Osteoblast (primary cell): ENCODE data around the gene HHAT. TPM values are rescaled to one million over a fixed set of nuclear protein-coding genes. Genes with fewer than 3 reads are reported as not detected.
A peak's percentile ranks its signal among the peaks of the same experiment; 100 is the strongest.

Source experiments
- DNase-seq: peaks from one replicate; pipeline ENCODE4 v3.0.0; 2011; ENCODE audit warnings: low spot score, mixed read lengths; ENCODE audit not compliant: insufficient read length; ENCODE audit errors: missing footprints
- H2AFZ ChIP-seq: 2 replicates; pipeline ENCODE4 v1.6.0; 2011; ENCODE audit warnings: mild to moderate bottlenecking, low read length
- H3K27ac ChIP-seq: 2 replicates; pipeline ENCODE4 v1.5.1; 2011; ENCODE audit warnings: mild to moderate bottlenecking, low read depth, low read length, moderate library complexity
- H3K27me3 ChIP-seq: 2 replicates; pipeline ENCODE4 v1.6.0; 2012; ENCODE audit warnings: mild to moderate bottlenecking, control low read depth, inconsistent platforms, low read length, moderate library complexity; ENCODE audit not compliant: insufficient read depth
- H3K36me3 ChIP-seq: 2 replicates; pipeline ENCODE4 v1.5.1; 2011; ENCODE audit warnings: mild to moderate bottlenecking, low read length, control low read depth, moderate library complexity; ENCODE audit not compliant: insufficient read depth
- H3K4me1 ChIP-seq: 2 replicates; pipeline ENCODE4 v1.5.1; 2011; ENCODE audit warnings: mild to moderate bottlenecking, low read length, control low read depth, moderate library complexity; ENCODE audit not compliant: insufficient read depth
- H3K4me2 ChIP-seq: 2 replicates; pipeline ENCODE4 v1.6.0; 2011; ENCODE audit warnings: mild to moderate bottlenecking, low read length; ENCODE audit not compliant: insufficient read depth
- H3K4me3 ChIP-seq: fragments of 200-600 bp; sonication (generic); 3 replicates; pipeline ENCODE4 v1.5.1; 2012; ENCODE audit warnings: mild to moderate bottlenecking, low read length, inconsistent platforms; ENCODE audit not compliant: insufficient read depth
- H3K79me2 ChIP-seq: 2 replicates; pipeline ENCODE4 v1.6.0; 2012; ENCODE audit warnings: mild to moderate bottlenecking, low read length, control low read depth, inconsistent platforms; ENCODE audit not compliant: insufficient read depth
- H3K9me3 ChIP-seq: 2 replicates; pipeline ENCODE4 v1.5.1; 2011; ENCODE audit warnings: low read depth, low read length, control low read depth
- H4K20me1 ChIP-seq: 2 replicates; pipeline ENCODE4 v1.6.0; 2012; ENCODE audit warnings: mild to moderate bottlenecking, low read length, control low read depth; ENCODE audit not compliant: insufficient read depth
- total RNA-seq: library from RNA; depleted of rRNA; stranded (reverse); fragments of >200 nt; gene quantifications from 2 replicates; pipeline ENCODE4 v1.2.3, GENCODE V29; 2012
- TF ChIP-seq, protein P1 (sequence below): IDR thresholded peaks from 2 replicates; pipeline ENCODE4 v1.5.1; 2011; ENCODE audit warnings: mild to moderate bottlenecking, low read depth, low read length, moderate library complexity; ENCODE audit errors: extremely low read depth

The HHAT gene
- total RNA-seq, 1 donor = 5.1 TPM

- Histone ChIP-seq H3K27me3 (no peaks in the 10 kb centered on the region), H3K4me1 (peaks cover 19% of the 10 kb centered on the region), H2AFZ (no peak overlapping the region), H3K4me2 (no peak overlapping the region), H3K9me3 (no peaks in the 10 kb centered on the region), H3K79me2 (no peaks in the 10 kb centered on the region), H3K36me3 (no peaks in the 10 kb centered on the region), H3K4me3 (no peak overlapping the region), H3K27ac (no peak overlapping the region), H4K20me1 (no peaks in the 10 kb centered on the region)
- TF ChIP-seq, protein P1, sequence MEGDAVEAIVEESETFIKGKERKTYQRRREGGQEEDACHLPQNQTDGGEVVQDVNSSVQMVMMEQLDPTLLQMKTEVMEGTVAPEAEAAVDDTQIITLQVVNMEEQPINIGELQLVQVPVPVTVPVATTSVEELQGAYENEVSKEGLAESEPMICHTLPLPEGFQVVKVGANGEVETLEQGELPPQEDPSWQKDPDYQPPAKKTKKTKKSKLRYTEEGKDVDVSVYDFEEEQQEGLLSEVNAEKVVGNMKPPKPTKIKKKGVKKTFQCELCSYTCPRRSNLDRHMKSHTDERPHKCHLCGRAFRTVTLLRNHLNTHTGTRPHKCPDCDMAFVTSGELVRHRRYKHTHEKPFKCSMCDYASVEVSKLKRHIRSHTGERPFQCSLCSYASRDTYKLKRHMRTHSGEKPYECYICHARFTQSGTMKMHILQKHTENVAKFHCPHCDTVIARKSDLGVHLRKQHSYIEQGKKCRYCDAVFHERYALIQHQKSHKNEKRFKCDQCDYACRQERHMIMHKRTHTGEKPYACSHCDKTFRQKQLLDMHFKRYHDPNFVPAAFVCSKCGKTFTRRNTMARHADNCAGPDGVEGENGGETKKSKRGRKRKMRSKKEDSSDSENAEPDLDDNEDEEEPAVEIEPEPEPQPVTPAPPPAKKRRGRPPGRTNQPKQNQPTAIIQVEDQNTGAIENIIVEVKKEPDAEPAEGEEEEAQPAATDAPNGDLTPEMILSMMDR = no peak
- peak; percentile 86 for DNase-seq
Observed at GRCh38 chr1:210362526-210362925, 33.8 kb downstream of the HHAT start.

DNA sequence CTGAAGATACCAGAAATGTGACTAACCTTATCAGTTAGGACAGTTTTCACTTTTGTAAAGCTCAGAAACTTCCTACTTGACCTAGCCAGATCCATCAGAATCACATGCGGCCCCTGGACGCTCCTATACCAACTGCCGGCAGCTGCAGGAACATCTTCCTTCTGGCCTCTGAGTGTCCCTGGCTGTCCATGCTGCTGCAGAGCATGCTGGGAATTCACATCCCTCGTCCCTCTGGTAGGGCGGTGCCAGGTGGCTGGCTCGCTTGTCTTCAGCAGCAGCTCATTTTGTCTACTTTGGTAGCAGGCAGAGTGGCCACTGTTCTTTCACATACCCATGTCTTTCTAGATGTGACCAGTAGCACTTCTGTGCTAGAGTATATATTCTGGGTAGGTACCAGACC, 34.4 kb downstream of the HHAT start:
- Histone ChIP-seq H3K27me3 (no peaks in the 10 kb centered on the region), H3K79me2 (no peaks in the 10 kb centered on the region), H3K9me3 (no peaks in the 10 kb centered on the region), H3K36me3 (no peaks in the 10 kb centered on the region), H2AFZ (no peak overlapping the region), H3K4me1 (peaks cover 19% of the 10 kb centered on the region), H3K27ac (no peak overlapping the region), H4K20me1 (no peaks in the 10 kb centered on the region), H3K4me3 (no peak overlapping the region), H3K4me2 (no peak overlapping the region)
- no peak for DNase-seq
- TF ChIP-seq, protein P1 = no peak

DNA sequence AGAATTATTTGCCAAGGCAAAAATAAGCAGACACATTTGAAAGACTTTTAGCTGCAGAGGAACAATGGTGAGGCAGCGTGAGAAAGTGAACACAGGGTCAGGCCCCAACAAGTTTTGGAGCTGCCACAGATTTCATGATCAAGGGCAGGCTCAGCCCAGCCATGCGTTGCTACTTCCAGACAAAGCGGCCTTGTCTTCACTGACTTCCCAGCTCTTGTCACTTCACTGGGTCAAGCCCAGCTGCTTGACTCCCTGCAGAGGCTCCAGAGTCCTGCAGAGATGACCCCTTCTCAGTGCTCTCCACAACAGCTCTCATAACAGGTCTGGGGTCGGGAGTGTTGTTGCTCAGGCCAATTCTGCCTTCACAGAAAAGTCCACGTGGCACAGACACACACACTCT, 35.8 kb downstream of the HHAT start:
- H3K27me3 ChIP-seq = no peaks in the 10 kb centered on the region
- TF ChIP-seq, protein P1 = no peak
- no peaks in the 10 kb centered on the region for H3K9me3 ChIP-seq
- H4K20me1 ChIP-seq = no peaks in the 10 kb centered on the region
- no peaks in the 10 kb centered on the region for H3K36me3 ChIP-seq
- peaks cover 19% of the 10 kb centered on the region for H3K4me1 ChIP-seq
- DNase-seq = no peak
- H3K79me2 ChIP-seq = no peaks in the 10 kb centered on the region
- no peak overlapping the region for H3K4me3 ChIP-seq
- no peak overlapping the region for H3K4me2 ChIP-seq
- H2AFZ ChIP-seq = no peak overlapping the region
- no peak overlapping the region for H3K27ac ChIP-seq

- no peak overlapping the region for H3K4me3 ChIP-seq
- H3K4me1 ChIP-seq = peaks cover 13% of the 10 kb centered on the region
- H3K27me3 ChIP-seq = no peaks in the 10 kb centered on the region
- TF ChIP-seq, protein P1 = no peak
- peak overlapping the region; percentile 26 for H2AFZ ChIP-seq
- H3K27ac ChIP-seq = no peak overlapping the region
- no peaks in the 10 kb centered on the region for H3K9me3 ChIP-seq
- H3K79me2 ChIP-seq = no peaks in the 10 kb centered on the region
- no peaks in the 10 kb centered on the region for H4K20me1 ChIP-seq
- no peak overlapping the region for H3K4me2 ChIP-seq
- H3K36me3 ChIP-seq = no peaks in the 10 kb centered on the region
- no peak for DNase-seq
Observed at GRCh38 chr1:210366767-210367166, 38.1 kb downstream of the HHAT start.
